ENCODE data around the gene CDKN2B. TPM values are rescaled to one million over a fixed set of nuclear protein-coding genes. Genes with fewer than 3 reads are reported as not detected.
"Not testable (repeated sequence)": the region's sequence is repeated elsewhere in the genome, so short reads cannot be mapped to it uniquely, and the experiment has no call there.

The CDKN2B gene
- total RNA-seq, 1 experiment from 2014 or later, result 2.0 TPM

- peak; percentile 32 for DNase-seq
- no peaks in the 10 kb centered on the region for H3K9me2 ChIP-seq (replicated peaks; ENCODE audit: insufficient read depth, low read length)
- H3K4me2 ChIP-seq (ENCODE audit: low read depth, low read length, poor library complexity, severe bottlenecking), result no peak overlapping the region
- H3K9ac ChIP-seq (ENCODE audit: low read length), result no peak overlapping the region
- no peaks in the 10 kb centered on the region for H3K9me3 ChIP-seq (ENCODE audit: low read length)
- no peaks in the 10 kb centered on the region for H3K27me3 ChIP-seq (ENCODE audit: low read length)
- no peak overlapping the region for H2AFZ ChIP-seq (ENCODE audit: low read length)
- peaks cover 12% of the 10 kb centered on the region for H3K79me2 ChIP-seq (ENCODE audit: low read length)
- H3K27ac ChIP-seq (ENCODE audit: low read length), result no peak overlapping the region
- H3K4me3 ChIP-seq (ENCODE audit: low read length), result no peak overlapping the region
- H3K36me3 ChIP-seq (ENCODE audit: insufficient read depth, low read length), result peaks cover 45% of the 10 kb centered on the region
- peaks cover 10% of the 10 kb centered on the region; the same call in 1 of the 2 replicates for H4K20me1 ChIP-seq (ENCODE audit: insufficient read depth, low read depth, low read length)
- H3K4me1 ChIP-seq (ENCODE audit: low read length), result no peaks in the 10 kb centered on the region
Measured at GRCh38 chr9:21967702-21968101, 41.4 kb downstream of the CDKN2B start.

- Histone ChIP-seq H3K9ac (ENCODE audit: low read length) (no peak overlapping the region), H2AFZ (ENCODE audit: low read length) (no peak overlapping the region), H3K36me3 (ENCODE audit: insufficient read depth, low read length) (peaks cover 43% of the 10 kb centered on the region), H3K4me1 (ENCODE audit: low read length) (no peaks in the 10 kb centered on the region), H3K4me2 (ENCODE audit: low read depth, low read length, poor library complexity, severe bottlenecking) (no peak overlapping the region), H3K4me3 (ENCODE audit: low read length) (no peak overlapping the region), H3K9me3 (ENCODE audit: low read length) (no peaks in the 10 kb centered on the region), H3K79me2 (ENCODE audit: low read length) (peaks cover 7% of the 10 kb centered on the region), H4K20me1 (ENCODE audit: insufficient read depth, low read depth, low read length) (peaks cover 10% of the 10 kb centered on the region; the same call in 1 of the 2 replicates), H3K27me3 (ENCODE audit: low read length) (no peaks in the 10 kb centered on the region), H3K27ac (ENCODE audit: low read length) (no peak overlapping the region), H3K9me2 (replicated peaks; ENCODE audit: insufficient read depth, low read length) (no peaks in the 10 kb centered on the region)
- no peak for DNase-seq
Measured at GRCh38 chr9:21967169-21967568, 41.9 kb downstream of the CDKN2B start.

GRCh38 chr9:21966140-21966851 lies 42.8 kb downstream of the CDKN2B start:
- Histone ChIP-seq H3K9me2 (replicated peaks; ENCODE audit: insufficient read depth, low read length) (no peaks in the 10 kb centered on the region), H3K27me3 (ENCODE audit: low read length) (no peaks in the 10 kb centered on the region), H3K4me3 (ENCODE audit: low read length) (no peak overlapping the region), H2AFZ (ENCODE audit: low read length) (no peak overlapping the region), H3K9me3 (ENCODE audit: low read length) (no peaks in the 10 kb centered on the region), H3K79me2 (ENCODE audit: low read length) (no peaks in the 10 kb centered on the region), H3K4me2 (ENCODE audit: low read depth, low read length, poor library complexity, severe bottlenecking) (no peak overlapping the region), H3K4me1 (ENCODE audit: low read length) (no peaks in the 10 kb centered on the region), H3K27ac (ENCODE audit: low read length) (no peak overlapping the region), H3K36me3 (ENCODE audit: insufficient read depth, low read length) (peaks cover 36% of the 10 kb centered on the region), H4K20me1 (ENCODE audit: insufficient read depth, low read depth, low read length) (peaks cover 10% of the 10 kb centered on the region; the same call in 1 of the 2 replicates), H3K9ac (ENCODE audit: low read length) (no peak overlapping the region)
- DNase-seq, result peak; percentile 31

- Histone ChIP-seq H3K4me3 (ENCODE audit: low read length) (no peak overlapping the region), H3K9ac (ENCODE audit: low read length) (no peak overlapping the region), H3K9me2 (replicated peaks; ENCODE audit: insufficient read depth, low read length) (no peaks in the 10 kb centered on the region), H3K27me3 (ENCODE audit: low read length) (no peaks in the 10 kb centered on the region), H3K27ac (ENCODE audit: low read length) (no peak overlapping the region), H2AFZ (ENCODE audit: low read length) (no peak overlapping the region), H3K36me3 (ENCODE audit: insufficient read depth, low read length) (peaks cover 30% of the 10 kb centered on the region), H3K79me2 (ENCODE audit: low read length) (no peaks in the 10 kb centered on the region), H3K4me2 (ENCODE audit: low read depth, low read length, poor library complexity, severe bottlenecking) (no peak overlapping the region), H3K9me3 (ENCODE audit: low read length) (no peaks in the 10 kb centered on the region), H3K4me1 (ENCODE audit: low read length) (no peaks in the 10 kb centered on the region), H4K20me1 (ENCODE audit: insufficient read depth, low read depth, low read length) (peaks cover 8% of the 10 kb centered on the region; the same call in 1 of the 2 replicates)
- peak; percentile 31 for DNase-seq
Measured at GRCh38 chr9:21965401-21965951, 43.6 kb downstream of the CDKN2B start.

DNA sequence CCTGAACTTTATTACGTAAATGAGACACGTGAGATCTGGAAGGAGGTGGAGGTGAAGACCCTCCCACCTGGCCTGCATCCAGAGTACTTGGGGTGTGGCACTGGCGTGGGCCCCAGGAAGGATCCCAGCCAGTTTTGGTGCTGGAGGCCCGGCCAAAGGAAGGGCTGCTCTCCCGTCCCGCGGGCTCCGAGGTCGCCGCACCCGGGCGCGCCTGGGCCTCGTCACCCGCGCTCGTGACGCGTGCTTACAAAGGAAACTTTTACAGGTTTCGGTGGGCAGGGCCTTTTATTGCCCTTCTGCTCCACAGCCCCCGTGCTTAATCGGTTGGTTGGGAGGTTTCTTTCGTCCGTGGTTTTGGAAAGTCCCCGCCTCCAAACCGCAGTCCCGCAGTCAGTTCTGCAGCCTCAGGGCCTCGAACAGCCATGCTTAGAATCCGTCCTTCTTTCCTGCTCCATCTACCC lies 44.1 kb downstream of the CDKN2B start:
- DNase-seq, result peak; percentile 32
- no peaks in the 10 kb centered on the region for H3K9me2 ChIP-seq (replicated peaks; ENCODE audit: insufficient read depth, low read length)
- no peak overlapping the region for H3K4me3 ChIP-seq (ENCODE audit: low read length)
- H2AFZ ChIP-seq (ENCODE audit: low read length), result no peak overlapping the region
- no peaks in the 10 kb centered on the region for H3K9me3 ChIP-seq (ENCODE audit: low read length)
- H3K79me2 ChIP-seq (ENCODE audit: low read length), result no peaks in the 10 kb centered on the region
- H3K27ac ChIP-seq (ENCODE audit: low read length), result no peak overlapping the region
- no peaks in the 10 kb centered on the region for H3K27me3 ChIP-seq (ENCODE audit: low read length)
- H4K20me1 ChIP-seq (ENCODE audit: insufficient read depth, low read depth, low read length), result 0 out of 2 replicates have a peak, but pooled peaks cover 3% of the 10 kb centered on the region
- H3K4me1 ChIP-seq (ENCODE audit: low read length), result no peaks in the 10 kb centered on the region
- H3K4me2 ChIP-seq (ENCODE audit: low read depth, low read length, poor library complexity, severe bottlenecking), result no peak overlapping the region
- H3K36me3 ChIP-seq (ENCODE audit: insufficient read depth, low read length), result peaks cover 25% of the 10 kb centered on the region
- H3K9ac ChIP-seq (ENCODE audit: low read length), result no peak overlapping the region

GRCh38 chr9:21961569-21961968 lies 47.5 kb downstream of the CDKN2B start:
- Histone ChIP-seq H3K4me3 (ENCODE audit: low read length) (no peak overlapping the region), H3K27me3 (ENCODE audit: low read length) (no peaks in the 10 kb centered on the region), H4K20me1 (ENCODE audit: insufficient read depth, low read depth, low read length) (no peaks in the 10 kb centered on the region), H3K79me2 (ENCODE audit: low read length) (no peaks in the 10 kb centered on the region), H3K4me2 (ENCODE audit: low read depth, low read length, poor library complexity, severe bottlenecking) (no peak overlapping the region), H2AFZ (ENCODE audit: low read length) (no peak overlapping the region), H3K27ac (ENCODE audit: low read length) (no peak overlapping the region), H3K4me1 (ENCODE audit: low read length) (no peaks in the 10 kb centered on the region), H3K9ac (ENCODE audit: low read length) (no peak overlapping the region), H3K36me3 (ENCODE audit: insufficient read depth, low read length) (no peaks in the 10 kb centered on the region; the same call in 1 of the 2 replicates), H3K9me2 (replicated peaks; ENCODE audit: insufficient read depth, low read length) (no peaks in the 10 kb centered on the region), H3K9me3 (ENCODE audit: low read length) (no peaks in the 10 kb centered on the region)
- peak; percentile 42 for DNase-seq

GRCh38 chr9:21959268-21959667 lies 49.8 kb downstream of the CDKN2B start:
- not testable (repeated sequence) for H3K36me3 ChIP-seq (ENCODE audit: insufficient read depth, low read length); H3K4me2 ChIP-seq (ENCODE audit: low read depth, low read length, poor library complexity, severe bottlenecking); H3K9ac ChIP-seq (ENCODE audit: low read length); H3K27me3 ChIP-seq (ENCODE audit: low read length); DNase-seq; H4K20me1 ChIP-seq (ENCODE audit: insufficient read depth, low read depth, low read length); H3K4me1 ChIP-seq (ENCODE audit: low read length); H3K4me3 ChIP-seq (ENCODE audit: low read length); H2AFZ ChIP-seq (ENCODE audit: low read length); H3K79me2 ChIP-seq (ENCODE audit: low read length); H3K9me2 ChIP-seq (replicated peaks; ENCODE audit: insufficient read depth, low read length); H3K27ac ChIP-seq (ENCODE audit: low read length); H3K9me3 ChIP-seq (ENCODE audit: low read length)

- Histone ChIP-seq H3K9me2 (replicated peaks; ENCODE audit: insufficient read depth, low read length) (no peaks in the 10 kb centered on the region), H2AFZ (ENCODE audit: low read length) (no peak overlapping the region), H3K79me2 (ENCODE audit: low read length) (no peaks in the 10 kb centered on the region), H3K27ac (ENCODE audit: low read length) (no peak overlapping the region), H3K4me2 (ENCODE audit: low read depth, low read length, poor library complexity, severe bottlenecking) (no peak overlapping the region), H4K20me1 (ENCODE audit: insufficient read depth, low read depth, low read length) (no peaks in the 10 kb centered on the region), H3K9me3 (ENCODE audit: low read length) (no peaks in the 10 kb centered on the region), H3K36me3 (ENCODE audit: insufficient read depth, low read length) (no peaks in the 10 kb centered on the region), H3K9ac (ENCODE audit: low read length) (no peak overlapping the region), H3K27me3 (ENCODE audit: low read length) (no peaks in the 10 kb centered on the region), H3K4me1 (ENCODE audit: low read length) (no peaks in the 10 kb centered on the region), H3K4me3 (ENCODE audit: low read length) (no peak overlapping the region)
- DNase-seq, result peak; percentile 36
Measured at GRCh38 chr9:21958833-21959232, 50.3 kb downstream of the CDKN2B start.
